HG02981 (cell line): Measurements from ENCODE around the gene PNMA8A.
"Not testable (repeated sequence)": the region's sequence is repeated elsewhere in the genome, so short reads cannot be mapped to it uniquely, and the experiment has no call there.

Experiments
- ATAC-seq: cut with Tn5 transposase; IDR thresholded peaks from one replicate; pipeline ENCODE4 v1.9.1; 2021; ENCODE audit warnings: mild to moderate bottlenecking, moderate library complexity; ENCODE audit not compliant: unreplicated experiment

The PNMA8A gene

GRCh38 chr19:46471116-46471733 is at the start of gene PNMA8A:
Gene PNMA8A, minus strand, starts transcription at chr19:46471563. Its CDS starts 528 bp downstream, at chr19:46471035.
- no peak for ATAC-seq

- ATAC-seq: no peak
Observed at GRCh38 chr19:46520616-46521015, 49.3 kb upstream of the PNMA8A start.

DNA sequence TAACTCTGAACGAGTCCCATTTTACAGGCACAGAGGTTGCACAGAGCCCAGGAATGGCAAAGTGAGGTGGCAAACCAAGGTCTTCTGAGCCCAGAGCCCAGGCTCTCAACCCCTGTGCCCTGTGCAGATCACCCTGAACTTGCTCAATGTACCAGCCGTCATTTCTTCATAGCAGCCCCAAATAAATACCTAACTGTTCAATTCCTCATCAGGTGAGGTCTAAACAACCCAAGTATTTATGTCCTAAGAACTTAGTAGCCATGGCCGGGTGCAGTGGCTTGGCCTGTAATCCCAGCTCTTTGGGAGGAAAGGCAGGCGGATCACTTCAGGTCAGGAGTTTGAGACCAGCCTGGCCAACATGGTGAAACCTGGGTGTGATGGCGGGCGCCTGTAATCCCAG is 46.1 kb upstream of the PNMA8A start:
- ATAC-seq: no peak

- no peak for ATAC-seq
Observed at GRCh38 chr19:46515879-46516350, 44.6 kb upstream of the PNMA8A start.

- no peak for ATAC-seq
Observed at GRCh38 chr19:46515290-46515609, 43.9 kb upstream of the PNMA8A start.

GRCh38 chr19:46514589-46515289 is 43.4 kb upstream of the PNMA8A start:
- ATAC-seq: no peak

DNA sequence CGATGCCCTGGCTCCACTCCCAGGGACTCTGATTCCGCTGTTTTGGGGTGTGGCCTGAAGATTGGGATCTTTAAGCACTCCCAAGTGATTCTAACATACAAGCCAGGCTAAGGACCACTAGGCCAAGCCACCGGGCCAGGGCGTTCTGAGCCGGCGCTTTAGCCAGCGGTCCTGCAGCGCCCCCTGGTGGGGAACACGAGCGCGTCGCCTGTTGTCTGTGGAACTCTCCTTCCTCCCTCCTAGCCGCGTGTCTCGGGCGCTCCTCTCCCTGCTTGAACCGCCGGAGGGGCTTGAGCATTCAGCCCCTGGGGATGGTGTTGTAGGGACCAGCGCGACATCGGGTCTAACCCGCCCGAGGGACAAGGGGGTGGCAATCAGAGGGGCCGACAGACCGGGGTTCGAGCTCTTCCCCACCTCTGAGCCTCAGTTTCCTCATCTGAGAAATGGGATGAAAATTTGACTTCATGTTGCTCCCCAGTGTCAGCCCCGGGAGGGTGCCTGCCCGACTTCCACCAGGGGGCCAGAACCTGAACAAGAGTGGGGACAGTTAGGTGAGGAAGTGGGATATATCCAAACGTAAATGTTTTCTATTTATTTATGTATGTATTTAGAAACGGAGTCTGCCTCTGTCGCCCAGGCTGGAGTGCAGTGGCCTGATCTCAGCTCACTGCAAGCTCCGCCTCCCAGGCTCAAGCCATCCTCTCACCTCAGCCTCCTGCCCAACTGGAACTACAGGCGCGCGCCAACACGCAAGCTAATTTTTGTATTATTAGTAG is 42.3 kb upstream of the PNMA8A start:
- ATAC-seq: no peak

DNA sequence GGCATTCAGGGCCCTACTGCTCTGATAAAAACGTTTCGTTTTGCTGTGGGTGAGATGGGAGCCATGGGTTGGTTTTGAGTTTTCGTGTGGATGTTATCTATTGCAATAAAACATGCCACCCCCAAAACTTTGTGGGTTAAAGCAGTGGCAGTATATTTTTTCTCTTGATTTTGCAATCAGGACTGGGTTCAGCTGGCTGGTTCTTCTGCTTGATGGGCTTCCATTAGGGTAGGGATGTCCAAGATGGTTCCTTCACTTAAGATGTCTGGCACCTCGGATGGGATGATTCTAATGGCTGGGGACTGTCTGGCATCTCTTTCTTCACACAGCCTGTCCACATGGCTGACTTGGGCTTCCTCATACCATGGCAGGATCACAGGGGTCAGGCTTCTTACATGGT is 39.9 kb upstream of the PNMA8A start:
- ATAC-seq: no peak

DNA sequence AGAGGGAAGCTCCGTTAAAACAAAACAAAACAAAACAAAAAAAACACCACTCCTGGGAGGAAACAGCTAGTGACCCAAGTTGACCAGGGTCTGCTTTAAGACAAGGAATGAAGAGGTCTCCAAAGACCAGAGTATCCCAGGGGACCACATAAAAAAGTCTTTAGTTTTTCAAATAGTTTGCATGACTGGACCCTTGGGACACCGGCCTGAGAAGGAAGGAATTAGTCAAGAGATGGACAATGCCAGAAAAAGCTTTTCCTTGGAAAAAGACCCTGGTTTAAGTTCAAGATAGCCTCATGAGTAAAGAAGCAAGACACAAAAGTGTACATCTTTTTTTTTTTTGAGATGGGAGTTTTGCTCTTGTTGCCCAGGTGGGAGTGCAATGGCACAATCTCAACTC is 36.8 kb upstream of the PNMA8A start:
- no peak for ATAC-seq

GRCh38 chr19:46503848-46504453 is 32.6 kb upstream of the PNMA8A start:
- ATAC-seq: no peak

DNA sequence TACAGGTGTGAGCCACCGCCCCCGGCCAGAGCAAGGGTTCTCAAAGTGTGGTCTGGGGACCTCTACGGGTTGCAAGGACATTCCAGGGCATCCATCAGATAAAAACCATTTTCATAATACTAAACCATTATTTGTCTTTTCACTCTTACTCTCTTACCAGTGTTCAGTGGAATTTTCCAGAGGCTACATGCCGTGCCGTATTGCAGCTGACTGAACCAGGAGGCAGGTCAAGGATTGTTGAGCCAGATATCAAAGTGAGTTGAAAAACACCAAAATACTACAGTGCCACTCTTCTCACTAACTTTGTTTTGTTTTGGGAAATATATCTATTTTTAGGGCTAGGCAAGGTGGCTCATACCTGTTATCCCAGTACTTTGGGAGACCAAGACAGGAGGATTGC is 31.5 kb upstream of the PNMA8A start:
- no peak for ATAC-seq

DNA sequence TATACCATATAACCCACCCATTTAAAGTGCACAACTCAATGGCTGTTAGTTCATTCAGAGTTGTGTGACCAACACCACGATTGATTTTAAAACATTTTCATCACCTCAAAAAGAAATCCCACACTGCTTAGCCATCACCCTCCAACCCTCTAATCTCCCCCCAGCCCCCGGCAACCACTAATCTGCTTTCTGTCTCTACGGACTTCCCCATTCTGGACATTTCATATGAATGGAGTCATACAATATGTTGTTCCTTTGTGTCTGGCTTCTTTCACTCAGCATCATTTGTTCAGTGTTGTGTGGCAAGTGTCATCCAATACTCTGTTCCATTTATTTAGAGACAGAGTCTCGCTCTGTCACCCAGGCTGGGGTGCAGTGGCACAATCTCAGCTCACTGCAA is 28.3 kb upstream of the PNMA8A start:
- ATAC-seq: no peak

- no peak for ATAC-seq
Observed at GRCh38 chr19:46497773-46498172, 26.4 kb upstream of the PNMA8A start.

GRCh38 chr19:46496886-46497285 is 25.5 kb upstream of the PNMA8A start:
- ATAC-seq: not testable (repeated sequence)

- no peak for ATAC-seq
Observed at GRCh38 chr19:46496304-46496703, 24.9 kb upstream of the PNMA8A start.

DNA sequence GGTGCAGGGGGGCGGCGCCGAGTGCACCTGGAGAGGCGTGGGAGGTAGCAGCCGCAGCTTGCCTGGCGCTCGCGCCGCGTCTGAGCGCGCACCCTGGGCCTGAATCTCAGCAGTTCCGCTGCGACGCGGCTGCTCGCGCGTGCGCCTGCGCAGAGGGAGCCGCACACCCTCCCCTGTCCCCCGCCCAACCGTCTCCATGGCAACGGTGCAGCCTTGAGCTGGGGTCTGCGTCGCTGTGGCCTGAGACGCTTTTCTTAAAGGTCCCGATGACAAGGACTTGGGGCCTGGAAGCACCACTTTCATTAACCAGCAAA is 24.4 kb upstream of the PNMA8A start, which contains the start of gene PNMA8B:
Gene PNMA8B (minus strand): TSS at position 82 of the 314 bp plus-strand sequence. CDS start 402 bp downstream, outside the sequence.
- no peak for ATAC-seq

DNA sequence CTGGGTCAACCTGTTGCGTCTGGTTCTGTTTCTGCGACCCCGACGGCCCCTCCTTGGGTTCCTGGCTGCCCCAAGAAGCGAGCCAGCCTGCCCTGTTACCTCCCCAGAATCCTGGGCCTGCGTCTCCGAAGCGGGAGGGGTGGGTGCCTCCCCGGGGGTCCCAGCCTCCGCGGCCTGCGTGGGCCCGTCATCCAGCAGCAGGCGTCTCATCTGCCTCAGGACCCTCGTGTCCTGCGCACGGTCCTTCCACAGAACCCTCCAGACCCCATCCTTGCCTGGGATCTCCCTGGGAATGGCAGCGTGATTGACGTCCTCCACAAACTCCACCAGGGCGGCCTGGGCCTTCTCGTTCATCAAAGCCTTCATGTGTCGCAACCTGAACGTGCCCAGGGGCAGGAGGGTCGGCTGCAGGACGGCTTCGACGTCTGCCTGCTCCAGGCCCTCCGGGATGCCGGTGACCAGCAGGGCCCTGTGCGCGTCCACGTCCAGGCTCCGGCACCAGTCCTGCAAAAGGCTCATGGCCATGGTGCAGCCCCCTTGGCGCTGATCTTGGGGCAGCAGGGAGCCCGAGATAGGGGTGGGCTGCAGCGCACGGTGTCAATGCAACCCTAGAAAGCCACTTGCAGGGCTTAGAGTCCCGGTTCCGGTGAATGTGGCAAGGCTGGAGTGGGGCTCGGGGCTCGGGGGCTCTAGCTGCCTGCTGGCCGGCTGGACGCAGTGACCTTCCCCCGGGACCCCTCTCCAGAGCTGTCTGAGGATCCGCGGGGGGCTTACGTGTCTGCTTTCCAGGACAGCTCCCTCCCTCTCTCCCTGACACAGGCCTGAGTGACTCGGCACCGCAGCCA is 23.8 kb upstream of the PNMA8A start:
- no peak for ATAC-seq

GRCh38 chr19:46494146-46494940 is 23.0 kb upstream of the PNMA8A start:
- ATAC-seq: no peak

DNA sequence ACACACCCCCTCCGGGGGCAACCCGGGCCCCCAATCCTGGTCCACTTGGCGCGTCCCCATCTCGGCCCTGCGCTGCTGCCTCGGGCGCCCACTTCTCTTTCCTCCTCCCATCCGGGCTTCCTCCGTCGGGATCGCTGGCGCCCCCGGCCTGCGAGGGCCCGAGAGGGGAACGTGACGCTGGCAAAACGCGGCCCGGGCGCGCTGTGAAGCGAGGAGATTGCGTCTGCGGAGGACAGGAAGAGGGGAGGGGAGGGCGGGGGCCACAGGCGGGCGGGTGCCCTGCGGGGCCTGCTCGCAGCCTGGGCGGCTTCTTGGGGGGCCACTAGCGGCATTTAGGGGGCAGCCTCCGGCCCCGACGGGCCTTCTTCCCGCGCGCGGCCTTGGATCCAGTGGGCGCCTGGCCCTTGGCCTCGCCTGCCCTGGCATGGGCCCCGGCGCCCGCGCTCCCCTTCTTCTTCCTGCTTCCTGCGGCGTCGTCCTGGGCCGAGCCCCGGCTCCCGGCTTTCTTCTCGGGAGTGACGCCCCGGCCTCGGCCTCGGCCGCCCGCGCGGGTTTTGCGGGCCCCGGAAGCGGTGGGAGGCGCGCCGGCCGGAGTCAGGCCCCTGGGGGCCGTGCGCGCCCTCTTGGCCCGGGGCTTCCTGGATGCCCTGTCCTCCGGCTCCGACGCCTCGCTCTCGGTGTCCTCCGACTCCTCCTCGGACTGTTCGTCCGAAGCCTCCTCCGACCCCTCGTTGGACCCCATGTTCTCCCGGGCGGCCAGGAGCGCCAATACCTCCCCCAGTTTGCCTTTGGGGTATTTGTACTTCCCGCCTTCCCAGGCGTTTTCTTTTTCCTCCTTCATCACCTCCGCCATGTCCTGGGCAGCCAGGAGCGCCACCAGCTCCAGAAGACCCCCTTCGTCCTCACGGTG is 22.1 kb upstream of the PNMA8A start:
- ATAC-seq: no peak
